Measurements from ENCODE around the gene ISM1.

ISM1 gene

GRCh38 chr20:13312300-13312699 lies 91.2 kb downstream of the ISM1 start:
- no peak for TF ChIP-seq CTCF (IDR thresholded peaks at IDR 0.05)

GRCh38 chr20:13313201-13313600 lies 92.1 kb downstream of the ISM1 start:
- no peak for TF ChIP-seq CTCF (IDR thresholded peaks at IDR 0.05)

- TF ChIP-seq CTCF (IDR thresholded peaks at IDR 0.05): no peak
These were observed 96.4 kb downstream of the ISM1 start for GRCh38 chr20:13317439-13317838.

- TF ChIP-seq CTCF (IDR thresholded peaks at IDR 0.05): no peak
These were observed 97.9 kb downstream of the ISM1 start for GRCh38 chr20:13318871-13319521.

DNA sequence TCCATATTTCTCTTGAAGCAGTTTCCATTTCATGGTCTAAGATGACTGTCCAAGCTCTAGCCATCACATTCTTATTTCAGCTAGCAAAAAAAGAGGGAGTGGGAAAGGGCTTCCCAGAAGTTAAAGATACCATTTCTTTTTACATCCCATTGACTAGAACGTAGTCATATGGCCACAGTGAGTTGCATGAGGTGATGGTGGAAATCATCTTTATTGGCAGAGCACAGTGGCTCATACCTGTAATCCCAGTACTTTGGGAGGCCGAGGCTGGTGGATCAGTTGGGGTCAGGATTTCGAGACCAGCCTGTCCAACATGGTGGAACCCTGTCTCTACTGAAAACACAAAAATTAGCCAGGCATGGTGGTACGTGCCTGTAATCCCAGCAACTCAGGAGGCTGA lies 99.6 kb downstream of the ISM1 start:
- no peak for TF ChIP-seq CTCF (IDR thresholded peaks at IDR 0.05)

DNA sequence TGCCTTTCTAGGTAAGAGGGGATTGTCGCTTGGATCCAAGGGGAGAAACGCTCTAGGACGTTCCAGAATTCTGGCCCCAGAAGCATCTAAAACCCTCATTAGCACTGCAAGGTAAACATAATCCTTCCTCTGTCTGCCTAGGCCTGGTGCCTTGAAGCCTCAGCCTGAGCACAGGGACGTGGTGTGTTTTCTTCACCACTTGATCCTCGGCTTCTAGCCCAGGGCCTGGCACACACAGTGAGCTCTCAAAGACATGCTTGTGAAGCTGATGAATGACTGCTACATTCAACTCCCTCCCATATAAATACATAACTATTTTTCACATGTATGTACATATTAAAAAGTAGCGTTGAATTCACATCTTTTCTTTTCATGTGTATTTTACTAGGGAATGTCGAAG lies 100.3 kb downstream of the ISM1 start:
- no peak for TF ChIP-seq CTCF (IDR thresholded peaks at IDR 0.05)

DNA sequence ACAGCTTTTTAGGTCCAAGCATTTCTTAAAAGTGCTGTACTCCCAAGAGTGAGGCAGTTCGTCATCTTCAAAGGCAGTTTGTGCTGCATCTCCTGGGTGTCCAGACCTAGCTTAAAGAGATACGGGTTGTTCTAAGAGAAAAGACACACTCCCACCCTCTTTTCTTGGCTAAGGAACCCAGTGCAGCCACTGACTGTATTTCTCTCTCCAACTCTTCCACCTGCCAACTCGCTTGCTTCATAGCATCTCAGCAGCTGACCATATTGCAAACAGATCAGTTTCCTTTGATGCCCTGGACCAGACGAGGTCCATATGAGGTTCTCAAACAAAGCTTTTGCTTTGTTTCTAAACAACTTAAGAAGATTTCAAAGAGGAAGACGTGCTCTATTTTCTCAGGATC lies 101.1 kb downstream of the ISM1 start:
- TF ChIP-seq CTCF (IDR thresholded peaks at IDR 0.05): no peak

DNA sequence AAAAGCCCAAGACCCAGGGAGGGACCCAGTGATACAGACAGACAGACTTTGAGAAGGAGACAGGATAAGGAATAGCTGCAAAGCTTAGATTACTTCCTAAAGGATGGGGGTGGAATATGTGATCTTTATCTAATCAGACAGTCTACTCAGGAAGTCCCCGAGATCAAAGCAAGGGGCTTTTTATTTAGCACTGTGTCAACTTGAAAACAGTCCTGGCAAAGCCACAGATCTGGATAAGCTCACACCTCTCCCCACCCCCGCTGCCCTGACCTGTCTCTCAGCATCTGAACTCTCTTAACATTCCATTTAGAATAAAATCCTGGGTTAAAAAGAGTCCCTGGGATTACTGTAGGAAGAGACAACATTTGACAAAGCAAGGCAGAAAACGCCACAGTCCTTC lies 101.5 kb downstream of the ISM1 start:
- TF ChIP-seq CTCF (IDR thresholded peaks at IDR 0.05): no peak

All from LNCAP (cell line).